Measurements from ENCODE around the gene HECW1. TPM values are rescaled to one million over a fixed set of nuclear protein-coding genes. Genes with fewer than 3 reads are reported as not detected.

Gene HECW1
- total and polyA plus RNA-seq, 10 of the 15 experiments (the other 5 are each of a cell fraction or from before 2014, with no cell fraction given), result under 0.01 to 0.31 (median 0.04) TPM; not detected in 3

DNA sequence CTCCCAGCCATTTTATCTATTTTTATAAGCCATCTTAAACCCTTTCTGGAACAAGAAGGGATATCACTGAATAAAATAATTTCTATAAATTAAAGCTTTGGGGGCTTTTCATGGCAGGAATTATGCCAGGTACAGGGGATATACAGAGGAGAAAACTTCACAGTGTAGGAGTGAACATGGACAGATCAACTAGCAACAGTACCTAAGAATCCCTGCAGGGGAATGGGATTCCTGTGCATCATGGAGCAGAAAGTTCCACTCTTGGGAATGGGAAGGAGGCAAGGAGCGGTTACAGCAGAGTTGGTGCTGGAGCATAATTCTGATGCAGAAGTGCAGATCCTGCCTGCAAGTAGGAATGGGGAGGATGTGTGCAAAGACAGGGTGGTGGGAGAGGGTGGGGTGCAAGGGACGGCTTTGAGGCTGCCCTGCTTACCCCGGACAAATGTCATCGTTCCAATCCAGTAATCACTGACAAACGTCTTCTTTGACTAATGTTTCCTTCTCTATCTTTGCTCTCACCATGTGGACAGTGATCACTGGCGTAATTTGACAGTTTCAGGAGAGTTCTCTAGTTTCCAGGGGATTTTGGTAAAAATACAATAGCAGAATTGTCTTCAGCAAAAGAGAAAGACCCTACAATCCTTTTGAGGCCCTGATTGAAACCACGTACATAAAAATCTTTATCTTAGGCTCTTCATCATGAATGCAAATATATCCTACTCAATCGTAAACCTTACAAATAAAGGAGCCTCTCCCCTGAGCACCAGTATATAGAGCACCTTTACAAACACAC lies 196.7 kb downstream of the HECW1 start (continued):
- no peak for TF ChIP-seq JUND (IDR thresholded peaks at IDR 0.05; ENCODE audit: low read depth, low read length)
- TF ChIP-seq PAX5 (IDR thresholded peaks at IDR 0.05; ENCODE audit: borderline replicate concordance, low read depth, low read length), result peak; percentile 92
- peak; percentile 13; the same call in 2 of the 3 replicates for TF ChIP-seq POU2F2 (IDR thresholded peaks at IDR 0.05; ENCODE audit: borderline replicate concordance, low read depth, low read length)
- TF ChIP-seq ZBED1 (IDR thresholded peaks at IDR 0.05; ENCODE audit: borderline replicate concordance), result no peak; the same call in 1 of the 2 replicates
- TF ChIP-seq, protein P1, sequence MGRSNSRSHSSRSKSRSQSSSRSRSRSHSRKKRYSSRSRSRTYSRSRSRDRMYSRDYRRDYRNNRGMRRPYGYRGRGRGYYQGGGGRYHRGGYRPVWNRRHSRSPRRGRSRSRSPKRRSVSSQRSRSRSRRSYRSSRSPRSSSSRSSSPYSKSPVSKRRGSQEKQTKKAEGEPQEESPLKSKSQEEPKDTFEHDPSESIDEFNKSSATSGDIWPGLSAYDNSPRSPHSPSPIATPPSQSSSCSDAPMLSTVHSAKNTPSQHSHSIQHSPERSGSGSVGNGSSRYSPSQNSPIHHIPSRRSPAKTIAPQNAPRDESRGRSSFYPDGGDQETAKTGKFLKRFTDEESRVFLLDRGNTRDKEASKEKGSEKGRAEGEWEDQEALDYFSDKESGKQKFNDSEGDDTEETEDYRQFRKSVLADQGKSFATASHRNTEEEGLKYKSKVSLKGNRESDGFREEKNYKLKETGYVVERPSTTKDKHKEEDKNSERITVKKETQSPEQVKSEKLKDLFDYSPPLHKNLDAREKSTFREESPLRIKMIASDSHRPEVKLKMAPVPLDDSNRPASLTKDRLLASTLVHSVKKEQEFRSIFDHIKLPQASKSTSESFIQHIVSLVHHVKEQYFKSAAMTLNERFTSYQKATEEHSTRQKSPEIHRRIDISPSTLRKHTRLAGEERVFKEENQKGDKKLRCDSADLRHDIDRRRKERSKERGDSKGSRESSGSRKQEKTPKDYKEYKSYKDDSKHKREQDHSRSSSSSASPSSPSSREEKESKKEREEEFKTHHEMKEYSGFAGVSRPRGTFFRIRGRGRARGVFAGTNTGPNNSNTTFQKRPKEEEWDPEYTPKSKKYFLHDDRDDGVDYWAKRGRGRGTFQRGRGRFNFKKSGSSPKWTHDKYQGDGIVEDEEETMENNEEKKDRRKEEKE (IDR thresholded peaks at IDR 0.05), result no peak
- TF ChIP-seq, protein P2, sequence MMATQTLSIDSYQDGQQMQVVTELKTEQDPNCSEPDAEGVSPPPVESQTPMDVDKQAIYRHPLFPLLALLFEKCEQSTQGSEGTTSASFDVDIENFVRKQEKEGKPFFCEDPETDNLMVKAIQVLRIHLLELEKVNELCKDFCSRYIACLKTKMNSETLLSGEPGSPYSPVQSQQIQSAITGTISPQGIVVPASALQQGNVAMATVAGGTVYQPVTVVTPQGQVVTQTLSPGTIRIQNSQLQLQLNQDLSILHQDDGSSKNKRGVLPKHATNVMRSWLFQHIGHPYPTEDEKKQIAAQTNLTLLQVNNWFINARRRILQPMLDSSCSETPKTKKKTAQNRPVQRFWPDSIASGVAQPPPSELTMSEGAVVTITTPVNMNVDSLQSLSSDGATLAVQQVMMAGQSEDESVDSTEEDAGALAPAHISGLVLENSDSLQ (IDR thresholded peaks at IDR 0.05), result peak; percentile 69; the same call in 1 of the 2 replicates
- peak; percentile 42 for TF ChIP-seq SP1 (IDR thresholded peaks at IDR 0.05; ENCODE audit: low read depth, low read length)
- peak; percentile 76 for TF ChIP-seq NR2F1 (conservative IDR thresholded peaks at IDR 0.05)
- TF ChIP-seq GATAD2B (conservative IDR thresholded peaks at IDR 0.05; ENCODE audit: low read depth), result peak; percentile 46; the same call in 1 of the 2 replicates
- no peak for TF ChIP-seq ESRRA (IDR thresholded peaks at IDR 0.05; ENCODE audit: low read length)
- TF ChIP-seq SPI1 (IDR thresholded peaks at IDR 0.05; ENCODE audit: borderline replicate concordance, insufficient read depth, low read depth, low read length), result peak; percentile 33; the same call in 1 of the 2 replicates
- no peak for TF ChIP-seq YBX1 (IDR thresholded peaks at IDR 0.05)
- no peak for TF ChIP-seq NFXL1 (IDR thresholded peaks at IDR 0.05; ENCODE audit: borderline replicate concordance)
- no peak for TF ChIP-seq WRNIP1 (IDR thresholded peaks at IDR 0.05; ENCODE audit: borderline replicate concordance, low read depth, low read length)
- peak; percentile 44; the same call in 1 of the 2 replicates for TF ChIP-seq BCL11A (IDR thresholded peaks at IDR 0.05; ENCODE audit: low read depth, low read length)
- no peak for TF ChIP-seq SMAD5 (IDR thresholded peaks at IDR 0.05; ENCODE audit: low read depth)
- peak; percentile 63; the same call in 1 of the 2 replicates for TF ChIP-seq NFIC (IDR thresholded peaks at IDR 0.05; ENCODE audit: low read depth, low read length)
- TF ChIP-seq IRF4 (IDR thresholded peaks at IDR 0.05; ENCODE audit: low read depth, low read length), result 0 out of 2 replicates have a peak, but pooled peaks have one; percentile 26
- TF ChIP-seq ATF7 (IDR thresholded peaks at IDR 0.05; ENCODE audit: low read depth), result peak; percentile 85
- no peak for TF ChIP-seq JUNB (IDR thresholded peaks at IDR 0.05)
- TF ChIP-seq BHLHE40 (IDR thresholded peaks at IDR 0.05; ENCODE audit: borderline replicate concordance in 1 of 2, low read depth in 2 of 2, low read length in 1 of 2), result peak in 1 of 2 experiments; percentile 49; a peak in 1 of 4 replicates
- peak; percentile 94 for TF ChIP-seq IKZF1 (conservative IDR thresholded peaks at IDR 0.05)
- no peak for TF ChIP-seq TCF7 (IDR thresholded peaks at IDR 0.05; ENCODE audit: borderline replicate concordance)
- no peak; the same call in 1 of the 2 replicates for TF ChIP-seq RUNX3 (IDR thresholded peaks at IDR 0.05; ENCODE audit: low read length)
- peak; percentile 40; the same call in 1 of the 2 replicates for TF ChIP-seq CREM (IDR thresholded peaks at IDR 0.05; ENCODE audit: low read depth)
- no peak for TF ChIP-seq RCOR1 (conservative IDR thresholded peaks at IDR 0.05; ENCODE audit: low read depth, low read length)
- TF ChIP-seq CREB1 (IDR thresholded peaks at IDR 0.05; ENCODE audit: low read depth), result 0 out of 2 replicates have a peak, but pooled peaks have one; percentile 41
- TF ChIP-seq DPF2 (IDR thresholded peaks at IDR 0.05), result peak; percentile 79

Measured in GM12878 (cell line).